Kidney epithelial cell (primary cell): ENCODE results near the gene GBA3. TPM values are rescaled to one million over a fixed set of nuclear protein-coding genes. Genes with fewer than 3 reads are reported as not detected.

Source experiments
- DNase-seq: peaks from one replicate; pipeline ENCODE4 v3.0.0-alpha.2; 2010; ENCODE audit warnings: low read depth
- H3K27me3 ChIP-seq: 2 replicates; pipeline ENCODE4 v1.6.0; 2011; ENCODE audit warnings: low read length; ENCODE audit not compliant: control insufficient read depth, insufficient read depth
- H3K36me3 ChIP-seq: 2 replicates; pipeline ENCODE4 v1.5.1; 2011; ENCODE audit warnings: low read length; ENCODE audit not compliant: control insufficient read depth, insufficient read depth
- H3K4me3 ChIP-seq: 2 replicates; pipeline ENCODE4 v1.5.1; 2011; ENCODE audit warnings: low read depth, mild to moderate bottlenecking, control low read depth, low read length
- CTCF ChIP-seq: IDR thresholded peaks from 2 replicates; pipeline ENCODE4 v1.5.1; 2011; ENCODE audit warnings: mild to moderate bottlenecking, moderate library complexity, low read length, control low read depth, inconsistent platforms; ENCODE audit not compliant: insufficient read depth, poor library complexity, severe bottlenecking
- total RNA-seq: library from RNA; depleted of rRNA; stranded (reverse); fragments of >200 nt; gene quantifications from 2 replicates; pipeline ENCODE4 v1.2.3, GENCODE V29; 2015

Gene GBA3
- total RNA-seq, 1 donor from 2014 or later, result not detected

- DNase-seq, result no peak
- Histone ChIP-seq H3K36me3 (no peaks in the 10 kb centered on the region), H3K27me3 (no peaks in the 10 kb centered on the region), H3K4me3 (no peak overlapping the region)
- no peak for TF ChIP-seq CTCF
Measured at GRCh38 chr4:22661443-22661842, 31.3 kb upstream of the GBA3 start.

- H3K27me3 ChIP-seq, result no peaks in the 10 kb centered on the region
- no peak for DNase-seq
- TF ChIP-seq CTCF, result no peak
- no peaks in the 10 kb centered on the region for H3K36me3 ChIP-seq
- H3K4me3 ChIP-seq, result no peak overlapping the region
Measured at GRCh38 chr4:22667332-22667940, 25.3 kb upstream of the GBA3 start.

GRCh38 chr4:22668301-22668700, 24.4 kb upstream of the GBA3 start:
- H3K4me3 ChIP-seq, result no peak overlapping the region
- no peaks in the 10 kb centered on the region for H3K36me3 ChIP-seq
- H3K27me3 ChIP-seq, result no peaks in the 10 kb centered on the region
- DNase-seq, result no peak
- TF ChIP-seq CTCF, result no peak

- no peak for DNase-seq
- no peak for TF ChIP-seq CTCF
- H3K27me3 ChIP-seq, result no peaks in the 10 kb centered on the region
Measured at GRCh38 chr4:22668702-22669101, 24.0 kb upstream of the GBA3 start.

GRCh38 chr4:22670956-22671355, 21.8 kb upstream of the GBA3 start:
- no peak for DNase-seq

More at GRCh38 chr4:22668702-22669101, 24.0 kb upstream of the GBA3 start:
- Histone ChIP-seq H3K36me3 (no peaks in the 10 kb centered on the region), H3K4me3 (no peak overlapping the region)

More at GRCh38 chr4:22670956-22671355, 21.8 kb upstream of the GBA3 start:
- Histone ChIP-seq H3K4me3 (no peak overlapping the region), H3K27me3 (no peaks in the 10 kb centered on the region), H3K36me3 (no peaks in the 10 kb centered on the region)
- no peak for TF ChIP-seq CTCF
